GM12878 (cell line): ENCODE data around the gene OR8D1. TPM values are rescaled to one million over a fixed set of nuclear protein-coding genes. Genes with fewer than 3 reads are reported as not detected.

Experiments used
- ATAC-seq: fragments of 200-7000 bp; cut with Tn5 transposase; 3 replicates; pipeline ENCODE4 v1.9.1; 2020; ENCODE audit warnings: mild to moderate bottlenecking, moderate library complexity
- BruUV-seq: library from RNA; stranded (reverse); fragments of 400-500 nt; replicated peaks from 2 replicates; lab custom pipeline; 2021; lab: Mats Ljungman, UMichigan
- CTCF ChIA-PET: fragments of 300-600 bp; sonication (Branson Sonifier 250); formaldehyde crosslinking; extraction: SDS; loops from one replicate; lab custom pipeline; 2021; ENCODE audit warnings: inconsistent platforms; lab: Yijun Ruan, JAX
- POLR2A ChIA-PET: fragments of 350-600 bp; formaldehyde crosslinking; extraction: SDS; loops from one replicate; lab custom pipeline; 2021; ENCODE audit warnings: inconsistent platforms; lab: Charles Lee
- RAD21 ChIA-PET: fragments of 300-600 bp; sonication (Branson Sonifier 250); formaldehyde crosslinking; loops from one replicate; lab custom pipeline; 2023; ENCODE audit warnings: antibody characterized with exemption; ENCODE audit not compliant: unreplicated experiment; lab: Charles Lee
- SMC1A ChIA-PET: fragments of 300-600 bp; sonication (Branson Sonifier 250); formaldehyde crosslinking; loops from one replicate; lab custom pipeline; 2023; ENCODE audit not compliant: unreplicated experiment, uncharacterized antibody; lab: Charles Lee
- DNase-seq: peaks from one replicate; pipeline ENCODE4 v3.0.0-alpha.2; 2011; ENCODE audit warnings: low read depth, low spot score
- FAIRE-seq: peaks from 3 replicates; lab custom pipeline; 2011; peaks lifted over from hg19 to GRCh38; lab: Jason Lieb, UNC
- H2AFZ ChIP-seq: 2 replicates; pipeline ENCODE4 v1.6.0; 2011; ENCODE audit warnings: low read depth, low read length, control low read depth; ENCODE audit not compliant: control insufficient read depth
- H3K27ac ChIP-seq: 2 replicates; pipeline ENCODE4 v1.5.1; 2011; ENCODE audit warnings: control low read depth; ENCODE audit not compliant: control insufficient read depth, insufficient read depth
- H3K27me3 ChIP-seq, 2 experiments: replicated peaks in 1 of 2; 2 replicates each; pipeline versions ENCODE4 v1.6.0 to v1.6.1; 2011; ENCODE audit warnings: low read length in 1 of 2; ENCODE audit not compliant: control insufficient read depth in 2 of 2, insufficient read depth in 2 of 2
- H3K36me3 ChIP-seq, 2 experiments: 2 replicates each; pipeline ENCODE4 v1.5.1; 2011; ENCODE audit warnings: low read length in 1 of 2; ENCODE audit not compliant: control insufficient read depth in 2 of 2, insufficient read depth in 2 of 2
- H3K4me1 ChIP-seq: 2 replicates; pipeline ENCODE4 v1.6.1; 2011; ENCODE audit warnings: mild to moderate bottlenecking, low read length, moderate library complexity, mixed read lengths; ENCODE audit not compliant: control insufficient read depth, insufficient read depth
- H3K4me2 ChIP-seq: 2 replicates; pipeline ENCODE4 v1.6.0; 2011; ENCODE audit warnings: control low read depth; ENCODE audit not compliant: control insufficient read depth, insufficient read depth
- H3K4me3 ChIP-seq: fragments of 200-600 bp; sonication (generic); 2 replicates; pipeline ENCODE4 v1.5.1; 2016
- H3K79me2 ChIP-seq: 2 replicates; pipeline ENCODE4 v1.6.0; 2011; ENCODE audit warnings: low read length; ENCODE audit not compliant: control insufficient read depth, insufficient read depth
- H3K9ac ChIP-seq: 2 replicates; pipeline ENCODE4 v1.8.0; 2011; ENCODE audit warnings: low read length, control low read depth, mixed read lengths; ENCODE audit not compliant: control insufficient read depth, insufficient read depth
- H3K9me3 ChIP-seq: replicated peaks from 3 replicates; pipeline ENCODE4 v1.5.1; 2011; ENCODE audit warnings: mild to moderate bottlenecking, low read length; ENCODE audit not compliant: control insufficient read depth, insufficient read depth
- H4K20me1 ChIP-seq: 2 replicates; pipeline ENCODE4 v1.6.0; 2011; ENCODE audit not compliant: control insufficient read depth, insufficient read depth
- IKZF1 ChIP-seq: fragments of 450-650 bp; conservative IDR thresholded peaks from 2 replicates; pipeline ENCODE4 v1.6.1; 2017; ENCODE audit warnings: antibody characterized with exemption, mild to moderate bottlenecking
- IKZF2 ChIP-seq, 2 experiments: fragments of 450-650 bp; IDR thresholded peaks; 2 replicates each; pipeline ENCODE4 v1.6.1; 2017; ENCODE audit warnings: mild to moderate bottlenecking in 2 of 2, moderate library complexity in 2 of 2
- PML ChIP-seq: IDR thresholded peaks from 2 replicates; pipeline ENCODE4 v1.6.1; 2012; ENCODE audit warnings: low read length, inconsistent platforms
- WGBS: methylation state at CpG from one replicate; pipeline ENCODE4 v1.1.6; 2016; ENCODE audit warnings: low lambda C conversion rate; ENCODE audit not compliant: insufficient replicate concordance, insufficient coverage; ENCODE audit errors: missing lambda C conversion rate; 5-methylcytosine and 5-hydroxymethylcytosine counted together
- in situ Hi-C: fragments of 300-500 bp; cut with MboI; formaldehyde crosslinking; loops from 9 replicates; pipeline ENCODE4 v1.14.3; 2018; ENCODE audit warnings: mixed read lengths
- intact Hi-C: fragments of 100-400 bp; cut with micrococcal nuclease; formaldehyde crosslinking; loops from one replicate; pipeline ENCODE4 v1.14.2; 2022; ENCODE audit not compliant: unreplicated experiment
- polyA plus RNA-seq, 11 experiments: library from polyadenylated mRNA; depleted of rRNA in 4 of 11; unstranded in 6 of 11; stranded (reverse) in 5 of 11; fragments of >200 nt; fragmentation: Nextera tagmentation in 4 of 11; fragmentation: Illumina TruSeq in 1 of 11; extraction: Ambion mirVana in 4 of 11; extraction: Trizol in 1 of 11; gene quantifications; 1 replicate in 1 of 11; 2 replicates in 10 of 11; pipeline versions ENCODE4 v1.2.1 to v1.2.3, GENCODE V29; 2011 to 2016; ENCODE audit warnings: inconsistent platforms in 2 of 11, missing spikeins in 2 of 11, low read depth in 1 of 11
- total RNA-seq, 4 experiments: library from RNA; depleted of rRNA in 3 of 4; stranded (reverse); fragments of >200 nt in 3 of 4; fragmentation: Illumina TruSeq in 1 of 4; extraction: Trizol in 1 of 4; gene quantifications; 2 replicates each; pipeline versions ENCODE4 v1.2.1 to v1.2.3, GENCODE V29; 2013 to 2021
- TF ChIP-seq, protein P1 (sequence below): IDR thresholded peaks from 2 replicates; pipeline ENCODE4 v1.6.1; 2012; ENCODE audit warnings: low read depth, low read length, improper control_type of control experiment

Gene OR8D1
- total and polyA plus RNA-seq, 10 of the 15 experiments (the other 5 are each of a cell fraction or from before 2014, with no cell fraction given) = not detected

- TF ChIP-seq, protein P1, sequence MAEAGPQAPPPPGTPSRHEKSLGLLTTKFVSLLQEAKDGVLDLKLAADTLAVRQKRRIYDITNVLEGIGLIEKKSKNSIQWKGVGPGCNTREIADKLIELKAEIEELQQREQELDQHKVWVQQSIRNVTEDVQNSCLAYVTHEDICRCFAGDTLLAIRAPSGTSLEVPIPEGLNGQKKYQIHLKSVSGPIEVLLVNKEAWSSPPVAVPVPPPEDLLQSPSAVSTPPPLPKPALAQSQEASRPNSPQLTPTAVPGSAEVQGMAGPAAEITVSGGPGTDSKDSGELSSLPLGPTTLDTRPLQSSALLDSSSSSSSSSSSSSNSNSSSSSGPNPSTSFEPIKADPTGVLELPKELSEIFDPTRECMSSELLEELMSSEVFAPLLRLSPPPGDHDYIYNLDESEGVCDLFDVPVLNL = no peak
- no peak for TF ChIP-seq IKZF1
- TF ChIP-seq PML = no peak
Measured at GRCh38 chr11:124339396-124340141, 25.8 kb upstream of the OR8D1 start (continued).

- Histone ChIP-seq H3K27ac (no peak overlapping the region), H3K79me2 (no peaks in the 10 kb centered on the region), H3K36me3 (no peaks in the 10 kb centered on the region), H3K4me2 (no peak overlapping the region), H4K20me1 (no peaks in the 10 kb centered on the region), H3K4me1 (peaks cover 8% of the 10 kb centered on the region), H3K9me3 (no peaks in the 10 kb centered on the region), H3K9ac (no peak overlapping the region), H2AFZ (no peak overlapping the region), H3K27me3 (peaks cover 0 to 3% of the 10 kb centered on the region in 2 experiments; a peak in 1 of 4 replicates), H3K4me3 (no peak overlapping the region)
- no peak for TF ChIP-seq IKZF2 (IDR thresholded peaks at IDR 0.05)
- intact Hi-C loops (no loop called here), in situ Hi-C loops (no loop called here)
- BruUV-seq = no TSS peak
- ATAC-seq (no peak), FAIRE-seq (no peak), DNase-seq (no peak)
- WGBS = 19% methylated on average over 3 of the region's 3 CpGs
- SMC1A ChIA-PET = interaction anchor here (1.3 to 1.6 kb wide), 2 partner anchors 8 to 19 kb away, joined by 4 read pairs; no protein-coding TSS in a partner anchor
- CTCF ChIA-PET = interaction anchor here (0.8 to 1.6 kb wide), 3 partner anchors 13 to 263 kb away, joined by 3 to 4 read pairs (median 3); no protein-coding TSS in a partner anchor
- POLR2A ChIA-PET = no interaction called here
- RAD21 ChIA-PET = no interaction called here
Measured at GRCh38 chr11:124331873-124332272, 18.1 kb upstream of the OR8D1 start.
